C4-2B (cell line): ENCODE measurements around the gene CCSER2.
"Not testable (repeated sequence)": the region's sequence is repeated elsewhere in the genome, so short reads cannot be mapped to it uniquely, and the experiment has no call there.

Experiments used
- H3K27ac ChIP-seq: fragments of 450-650 bp; 2 replicates; pipeline ENCODE4 v1.5.1; 2017
- CTCF ChIP-seq: fragments of 450-650 bp; conservative IDR thresholded peaks from 2 replicates; pipeline ENCODE4 v1.5.1; 2017; ENCODE audit warnings: mild to moderate bottlenecking
- ZFX ChIP-seq: fragments of 450-650 bp; IDR thresholded peaks from 2 replicates; pipeline ENCODE4 v1.6.1; 2017

The CCSER2 gene

GRCh38 chr10:84317174-84317573 is 11.2 kb upstream of the CCSER2 start:
- no peak overlapping the region for H3K27ac ChIP-seq
- TF ChIP-seq ZFX (no peak), CTCF (no peak)

DNA sequence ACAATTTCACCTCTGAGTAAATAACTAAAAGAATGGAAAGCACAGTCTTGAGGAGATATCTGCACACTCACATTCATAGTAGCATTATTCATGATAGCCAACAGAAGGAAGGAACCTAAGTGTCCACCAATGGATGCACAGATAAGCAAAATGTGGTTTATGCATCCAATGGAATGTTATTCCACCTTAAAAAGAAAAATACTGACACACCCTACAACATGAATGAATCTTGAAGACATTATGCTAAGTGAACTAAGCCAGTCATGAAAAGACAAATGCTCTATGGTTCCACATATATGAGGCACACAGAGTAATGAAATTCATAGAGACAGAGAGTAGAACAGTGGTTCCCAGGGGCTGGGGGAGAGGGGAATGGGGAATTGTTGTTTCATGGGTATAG is 6.5 kb upstream of the CCSER2 start:
- H3K27ac ChIP-seq = no peak overlapping the region
- TF ChIP-seq CTCF (no peak), ZFX (no peak)

DNA sequence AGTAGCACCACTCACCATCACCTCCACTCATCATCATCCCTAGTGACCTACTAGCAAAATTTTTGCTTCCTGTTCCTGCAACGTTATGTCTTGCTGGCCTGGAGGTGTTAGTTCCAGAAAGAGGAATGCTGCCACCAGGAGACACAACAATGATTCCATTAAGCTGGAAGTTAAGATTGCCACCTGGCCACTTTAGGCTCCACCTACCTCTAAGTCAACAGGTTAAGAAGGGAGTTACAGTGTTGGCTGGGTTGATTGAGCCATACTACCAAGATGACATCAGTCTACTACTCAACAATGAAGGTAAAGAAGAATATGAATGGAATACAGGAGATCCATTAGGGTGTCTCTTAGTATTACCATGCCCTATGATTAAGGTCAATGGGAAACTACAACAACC is 4.8 kb upstream of the CCSER2 start:
- H3K27ac ChIP-seq = not testable (repeated sequence)

- H3K27ac ChIP-seq = not testable (repeated sequence)
These were observed 1.4 kb upstream of the CCSER2 start for GRCh38 chr10:84326995-84327394.

DNA sequence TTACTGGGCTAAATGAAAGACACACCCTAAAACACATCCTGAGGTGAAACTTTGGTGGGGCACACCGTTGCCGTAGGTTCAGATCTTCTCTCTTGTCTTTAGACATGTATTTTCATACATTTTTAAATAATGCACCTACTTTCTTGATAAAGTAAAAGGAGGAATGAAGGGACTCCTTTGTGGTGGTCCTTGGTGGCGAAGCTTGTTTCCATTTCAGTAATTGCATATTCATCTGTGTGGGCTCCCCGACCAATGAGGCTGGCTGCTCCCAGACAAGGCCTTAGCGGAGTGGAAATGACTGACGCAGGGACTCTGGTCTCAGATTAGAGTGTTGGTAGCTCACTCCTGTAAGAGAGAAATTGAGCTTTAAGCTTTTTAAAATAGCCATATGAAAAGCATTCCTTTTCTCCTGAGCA is 815 bp downstream of the CCSER2 start:
- peak overlapping the region; percentile 79 for H3K27ac ChIP-seq
- no peak; the same call in 1 of the 2 replicates for TF ChIP-seq CTCF
- no peak for TF ChIP-seq ZFX

DNA sequence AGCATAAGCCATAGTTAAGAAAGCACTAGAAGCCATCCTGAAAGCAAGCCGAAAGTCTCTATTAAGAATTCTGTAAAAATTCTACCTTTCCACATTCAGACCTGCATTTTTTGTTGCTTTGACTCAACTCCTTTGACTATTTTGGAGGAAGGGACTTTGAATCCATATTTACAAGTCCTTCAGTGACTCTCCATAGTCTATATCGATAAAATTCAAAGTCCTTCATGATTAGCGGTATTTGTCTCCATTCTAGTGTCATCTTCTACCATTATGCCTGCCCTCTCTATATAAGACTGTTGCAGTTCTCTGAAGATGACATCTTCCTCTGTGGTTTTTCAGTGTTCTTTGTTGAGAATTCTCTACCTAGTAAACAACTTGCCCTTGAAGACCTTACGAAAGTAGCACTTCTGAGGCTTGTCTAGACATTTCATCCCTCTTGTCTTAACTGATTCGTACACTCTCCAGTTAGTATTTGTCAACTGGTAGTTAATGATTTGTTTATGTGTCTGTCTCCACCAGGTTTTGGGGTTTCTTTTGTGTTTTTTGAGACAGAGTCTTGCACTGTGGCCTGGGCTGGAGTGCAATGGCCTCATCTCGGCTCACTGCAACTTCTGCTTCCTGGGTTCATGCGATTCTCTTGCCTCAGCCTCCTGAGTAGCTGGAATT is 1.7 kb downstream of the CCSER2 start:
- TF ChIP-seq CTCF (no peak), ZFX (no peak)
- H3K27ac ChIP-seq = no peak overlapping the region

GRCh38 chr10:84331091-84331490 is 2.7 kb downstream of the CCSER2 start:
- TF ChIP-seq CTCF (no peak), ZFX (no peak)
- no peak overlapping the region for H3K27ac ChIP-seq

DNA sequence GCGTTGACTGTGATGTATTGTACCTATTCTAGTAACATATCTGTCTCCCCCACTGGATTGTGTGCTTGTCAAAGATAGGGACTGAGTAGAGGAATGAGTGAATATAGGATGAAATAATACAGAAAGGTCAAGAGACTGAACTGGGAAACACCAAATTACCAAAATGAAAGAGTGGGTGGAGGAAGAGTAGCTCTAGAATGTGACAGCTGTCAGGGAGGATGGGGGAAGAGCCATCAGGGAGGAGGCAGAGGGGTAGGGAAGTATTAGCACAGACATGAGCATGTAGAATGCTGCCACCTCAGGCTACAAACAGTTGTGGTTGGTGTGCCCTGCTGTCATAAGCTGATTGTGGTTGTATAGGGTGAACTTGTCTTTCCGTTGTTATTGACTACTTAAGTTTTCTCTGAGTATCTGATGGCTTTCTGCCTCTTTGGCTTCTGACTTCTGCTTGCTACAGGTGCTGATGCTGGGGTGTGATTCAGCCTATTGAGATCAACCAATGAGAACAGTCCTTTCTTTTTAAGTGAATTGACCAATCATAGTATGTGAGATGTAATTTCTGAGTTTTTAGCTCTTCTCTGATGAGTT is 5.6 kb downstream of the CCSER2 start:
- H3K27ac ChIP-seq = no peak overlapping the region

More for the DNA sequence above, 5.6 kb downstream of the CCSER2 start:
- TF ChIP-seq CTCF = no peak
- TF ChIP-seq ZFX = no peak
